Fibroblast of lung (primary cell): ENCODE data around the gene RUBCNL.

ENCODE experiments used
- CTCF ChIP-seq, 2 donors: IDR thresholded peaks in 1 of 2; conservative IDR thresholded peaks in 1 of 2; 1 replicate in 1 of 2; 2 replicates in 1 of 2; pipeline ENCODE4 v1.5.1; 2011 to 2012; ENCODE audit warnings: low read length in 2 of 2, control low read depth in 1 of 2, inconsistent platforms in 1 of 2, low read depth in 1 of 2, mild to moderate bottlenecking in 1 of 2
- EZH2 ChIP-seq: IDR thresholded peaks from 2 replicates; pipeline ENCODE4 v1.5.1; 2012; ENCODE audit warnings: low read length, control low read depth, mild to moderate bottlenecking; ENCODE audit errors: missing control alignments

- TF ChIP-seq CTCF (conservative IDR thresholded peaks at IDR 0.05 in 1 of 2, IDR thresholded peaks at IDR 0.05 in 1 of 2; ENCODE audit: low read depth in 1 of 2, low read length in 2 of 2) (no peak), EZH2 (no peak)
These were observed 91.4 kb downstream of the RUBCNL start for GRCh38 chr13:46295491-46296114.
